T-helper 22 cell (primary cell): ENCODE data around the gene RYR1.
A peak's percentile ranks its signal among the peaks of the same experiment; 100 is the strongest.
"Not testable (repeated sequence)": the region's sequence is repeated elsewhere in the genome, so short reads cannot be mapped to it uniquely, and the experiment has no call there.

Source experiments
- DNase-seq: peaks from one replicate; pipeline ENCODE4 v3.0.0-alpha.2; 2020; ENCODE audit warnings: low read depth

Gene RYR1

DNA sequence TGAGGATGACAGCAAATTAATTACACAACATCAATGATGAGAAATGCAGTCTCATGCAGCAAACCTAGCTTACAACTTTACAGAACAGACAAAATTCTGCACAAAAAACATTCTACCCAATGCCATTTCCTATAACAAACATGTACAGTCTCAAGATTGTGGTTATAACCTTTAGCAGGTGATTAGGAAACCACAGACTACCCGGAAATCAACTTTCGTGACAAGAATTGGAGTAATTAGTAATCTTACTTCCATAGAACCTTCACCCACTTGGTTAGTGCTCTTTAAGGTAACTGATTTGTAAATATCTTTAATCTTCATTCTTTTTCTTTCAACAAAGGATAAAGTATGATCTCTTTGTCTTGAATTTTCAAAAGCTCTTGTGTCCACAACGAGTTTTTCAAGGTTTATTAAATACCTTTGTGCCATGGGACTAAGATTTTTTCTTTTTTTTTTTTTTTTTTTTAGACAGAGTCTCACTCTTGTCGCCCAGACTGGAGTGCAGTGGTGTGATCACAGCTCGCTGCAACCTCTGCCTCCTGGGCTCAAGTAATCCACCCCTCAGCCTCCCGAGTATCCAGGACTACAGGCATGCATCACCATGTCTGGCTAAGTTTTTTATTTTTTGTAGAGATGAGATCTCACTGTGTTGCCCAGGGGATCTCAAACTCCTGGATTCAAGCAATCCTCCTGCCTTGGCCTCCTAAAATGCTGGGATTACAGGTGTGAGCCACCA is 105.5 kb downstream of the RYR1 start:
- DNase-seq: no peak

DNA sequence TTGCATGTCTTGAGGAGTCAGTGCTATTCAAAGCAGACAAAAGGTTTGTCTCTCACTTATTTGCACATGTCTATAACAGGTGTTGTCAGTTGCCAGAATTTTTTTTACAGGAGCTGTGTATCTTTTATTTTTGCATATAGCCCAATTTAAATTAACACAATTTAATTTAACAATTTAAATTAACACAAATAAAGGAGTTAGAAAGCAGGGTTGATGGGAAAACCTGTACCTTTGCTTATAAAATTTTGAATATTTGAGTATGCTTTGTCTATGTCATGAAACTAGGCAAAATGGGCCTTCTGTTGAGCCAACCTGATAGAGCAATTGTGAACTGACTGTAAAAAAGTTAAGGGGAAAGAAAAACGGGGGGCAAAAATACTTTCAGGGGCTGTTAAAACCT is 106.3 kb downstream of the RYR1 start:
- no peak for DNase-seq

DNA sequence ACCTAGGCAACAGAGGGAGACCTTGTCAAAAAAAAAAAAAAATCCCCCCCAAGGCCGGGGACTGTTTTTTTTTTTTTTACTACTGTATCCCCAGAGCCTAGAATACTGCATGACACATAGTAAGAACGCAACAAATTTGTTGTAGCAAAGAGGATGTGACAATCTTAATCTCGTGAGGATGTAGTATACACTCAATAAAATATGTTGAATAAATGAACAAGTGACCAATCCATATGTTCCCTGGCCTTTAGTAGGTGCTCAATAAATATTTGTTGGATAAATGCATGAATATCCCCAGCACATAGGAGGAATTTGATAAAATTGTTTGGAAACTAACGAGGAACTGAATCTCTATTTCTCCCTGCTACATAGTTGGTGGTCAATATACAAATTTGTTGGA is 108.5 kb downstream of the RYR1 start:
- no peak for DNase-seq

DNA sequence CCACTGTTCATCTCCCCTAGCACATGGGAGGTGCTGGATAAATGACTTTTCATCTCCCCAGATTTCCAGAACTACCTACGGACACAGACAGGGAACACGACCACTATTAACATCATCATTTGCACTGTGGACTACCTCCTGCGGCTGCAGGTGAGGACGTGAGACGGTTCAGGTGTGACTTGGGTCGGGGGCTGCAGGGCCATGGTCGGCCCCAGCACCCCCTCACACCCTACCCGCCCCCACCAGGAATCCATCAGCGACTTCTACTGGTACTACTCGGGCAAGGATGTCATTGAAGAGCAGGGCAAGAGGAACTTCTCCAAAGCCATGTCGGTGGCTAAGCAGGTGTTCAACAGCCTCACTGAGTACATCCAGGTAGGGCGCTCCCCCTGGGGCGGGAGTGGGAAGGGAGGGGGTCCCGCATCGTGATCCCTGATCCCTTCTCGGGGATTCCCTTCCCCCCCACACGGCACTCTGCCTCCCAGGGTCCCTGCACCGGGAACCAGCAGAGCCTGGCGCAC is 109.9 kb downstream of the RYR1 start:
- no peak for DNase-seq

DNA sequence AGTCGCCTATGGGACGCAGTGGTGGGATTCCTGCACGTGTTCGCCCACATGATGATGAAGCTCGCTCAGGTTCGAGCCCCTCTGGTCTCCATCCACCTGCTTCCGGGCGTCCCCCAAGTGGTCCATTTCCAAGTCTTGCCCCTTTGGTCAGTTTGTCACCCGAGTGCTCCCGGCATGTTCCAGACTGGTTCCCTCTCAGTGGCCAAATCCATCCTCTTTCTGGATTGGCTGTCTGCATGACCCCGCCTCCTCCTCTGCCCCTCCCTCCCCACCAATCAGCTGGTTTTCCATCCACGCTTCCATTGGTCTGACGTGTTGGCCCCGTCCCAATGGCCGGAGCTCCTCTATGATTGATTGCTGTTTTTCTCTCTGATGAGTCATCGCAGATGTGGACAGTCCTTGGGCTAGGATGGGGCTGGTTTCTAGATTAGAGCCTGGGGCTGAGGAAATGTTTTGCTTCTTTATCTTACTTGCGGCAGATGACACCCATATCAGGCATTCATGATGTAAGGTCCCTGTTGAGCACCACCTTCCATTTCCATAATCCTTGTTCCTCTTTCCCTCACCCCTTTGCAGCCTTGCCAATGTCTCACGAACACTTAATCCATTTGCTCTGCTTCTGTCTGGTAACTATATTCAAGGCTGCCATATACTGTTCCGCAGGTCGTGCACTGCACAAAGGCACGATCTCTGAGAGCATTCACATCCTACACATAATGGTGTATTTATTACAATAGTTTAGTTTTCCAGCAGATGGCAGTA is 110.5 kb downstream of the RYR1 start:
- DNase-seq: no peak

DNA sequence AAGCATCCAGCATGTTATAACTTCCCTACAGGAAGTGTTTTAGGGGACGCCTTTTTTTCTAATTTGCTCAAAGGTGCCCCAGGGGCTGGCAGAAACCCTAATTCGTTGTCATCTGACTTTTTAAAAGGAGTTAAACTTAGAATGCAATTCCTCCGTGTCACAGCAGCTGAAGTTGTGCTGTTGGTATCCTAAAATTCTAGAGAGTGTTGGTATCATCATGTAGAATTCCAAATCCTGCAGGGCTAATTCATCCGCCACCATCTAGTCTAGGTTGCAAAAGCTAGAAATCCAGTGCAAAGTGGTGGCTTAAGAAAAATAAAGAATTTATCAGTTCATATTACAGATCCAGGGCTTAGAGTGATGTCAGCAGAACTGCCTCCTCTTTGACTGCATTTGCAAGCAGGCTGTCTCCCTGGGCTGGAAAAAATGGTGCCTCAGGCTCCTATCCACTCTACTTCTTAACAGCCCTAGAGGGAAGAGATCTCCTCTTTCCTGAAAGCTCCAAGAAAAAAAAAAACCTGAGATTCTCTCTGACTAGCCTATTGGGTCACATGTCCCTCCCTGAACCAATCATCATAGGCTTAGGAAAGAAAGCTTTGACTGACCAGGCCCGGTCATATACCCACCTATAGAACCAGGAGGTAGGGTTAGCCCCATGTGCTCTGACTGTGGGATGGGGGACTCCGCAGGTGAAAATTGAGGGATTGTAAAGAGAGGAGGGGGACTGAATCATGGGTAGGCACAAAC is 111.3 kb downstream of the RYR1 start:
- DNase-seq: no peak

DNA sequence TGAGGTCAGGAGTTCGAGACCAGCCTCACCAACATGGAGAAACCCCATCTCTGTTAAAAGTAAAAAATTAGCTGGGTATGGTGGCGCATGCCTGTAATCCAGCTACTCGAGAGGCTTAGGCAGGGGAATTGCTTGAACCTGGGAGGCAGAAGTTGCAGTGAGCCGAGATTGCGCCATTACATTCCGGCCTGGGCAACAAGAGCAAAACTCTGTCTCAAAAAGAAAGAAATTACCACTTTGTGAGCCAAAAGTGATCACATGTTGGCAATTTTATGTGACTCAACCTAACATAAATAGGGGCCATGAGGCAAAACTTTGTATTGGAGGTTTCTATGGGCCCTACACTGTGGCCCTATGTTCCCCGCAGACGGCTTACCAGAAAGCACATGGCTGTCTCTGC is 112.1 kb downstream of the RYR1 start:
- no peak for DNase-seq

DNA sequence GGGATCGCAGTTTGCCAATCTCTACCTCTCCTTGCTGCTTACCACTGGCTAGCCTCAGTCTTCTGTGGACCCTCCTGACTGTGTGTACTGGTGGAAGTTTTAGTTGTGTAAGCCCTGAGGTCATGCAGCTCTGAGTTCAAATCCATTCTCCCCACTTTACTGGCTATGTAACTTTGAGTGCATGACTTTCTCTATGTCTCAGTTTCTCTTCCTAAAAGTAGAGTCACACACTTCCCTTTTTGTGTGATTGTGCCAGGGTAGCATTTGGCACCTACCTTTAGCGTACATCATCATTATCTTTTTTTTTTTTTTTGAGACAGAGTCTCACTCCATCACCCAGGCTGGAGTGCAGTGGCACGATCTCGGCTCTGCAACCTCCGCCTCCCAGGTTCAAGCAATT is 113.9 kb downstream of the RYR1 start:
- DNase-seq: no peak

DNA sequence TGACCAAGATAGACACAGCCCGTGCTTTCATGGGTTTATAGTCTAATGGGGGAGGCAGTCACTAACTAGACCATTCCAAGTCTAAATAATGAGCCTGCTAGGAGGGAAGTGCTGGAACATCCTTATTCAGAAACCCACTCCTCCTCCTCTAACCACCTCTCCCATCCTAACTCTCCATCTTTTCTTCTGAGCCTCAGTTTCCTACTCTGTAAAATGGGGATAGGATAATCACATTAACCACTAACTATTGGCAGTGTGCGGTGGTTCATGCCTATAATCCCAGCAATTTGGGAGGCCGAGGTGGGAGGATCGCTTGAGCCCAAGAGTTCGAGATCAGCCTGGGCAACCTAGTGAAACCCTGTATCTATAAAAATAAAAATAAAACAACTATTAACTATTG is 115.6 kb downstream of the RYR1 start:
- no peak for DNase-seq

DNA sequence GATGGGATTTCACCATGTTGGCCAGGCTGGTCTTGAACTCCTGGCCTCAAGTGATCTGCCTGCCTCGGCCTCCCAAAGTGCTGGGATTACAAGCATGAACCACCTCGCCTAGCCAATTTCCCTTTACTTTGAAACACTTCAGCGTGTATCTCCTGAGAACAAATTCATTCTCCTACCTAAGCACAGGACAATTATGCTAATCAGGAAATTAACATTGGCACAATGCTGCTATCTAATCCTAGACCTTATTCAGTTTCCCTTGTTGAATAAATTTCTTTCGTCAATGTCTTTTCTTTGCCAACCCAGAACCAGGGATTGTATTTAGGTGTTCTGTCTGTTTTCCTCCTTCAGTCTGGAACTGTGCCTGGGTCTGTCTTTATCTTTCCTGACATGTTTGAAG is 116.5 kb downstream of the RYR1 start:
- DNase-seq: no peak

DNA sequence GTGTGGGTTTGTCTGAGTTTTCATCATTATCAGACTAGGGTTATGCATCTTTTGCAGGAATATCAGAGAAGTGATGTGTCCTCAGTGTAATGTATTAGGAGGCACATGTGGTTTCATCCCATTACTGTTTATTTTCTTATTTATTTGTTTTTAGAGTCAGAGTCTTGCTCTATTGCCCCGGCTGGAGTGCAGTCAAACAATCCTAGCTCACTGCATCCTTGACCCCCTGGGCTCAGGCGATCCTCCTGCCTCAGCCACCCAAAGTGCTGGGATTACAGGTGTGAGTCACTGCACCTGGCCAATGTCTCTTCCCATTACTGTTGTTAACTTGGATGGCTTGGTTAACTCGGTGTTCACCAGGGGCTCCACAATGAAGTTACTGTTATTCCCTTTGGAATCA is 116.9 kb downstream of the RYR1 start:
- DNase-seq: no peak

DNA sequence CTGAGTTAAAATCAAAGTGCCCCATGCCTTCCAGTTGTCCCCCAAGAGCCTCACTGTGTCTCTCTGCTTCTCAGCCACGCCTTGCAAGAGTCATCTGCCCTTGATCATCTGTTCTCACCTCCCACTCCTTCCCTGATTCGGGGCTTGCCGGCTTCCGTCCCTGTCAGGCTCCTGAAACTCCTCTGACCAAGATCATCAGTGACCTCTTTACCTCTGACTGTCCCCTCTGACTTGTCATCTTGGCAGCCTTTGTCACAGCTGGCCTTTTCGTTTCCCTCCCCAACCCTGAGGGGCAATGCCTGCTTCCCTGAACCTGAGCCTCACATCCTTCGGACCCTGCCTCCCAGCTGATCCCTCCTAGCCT is 117.9 kb downstream of the RYR1 start:
- no peak for DNase-seq

DNA sequence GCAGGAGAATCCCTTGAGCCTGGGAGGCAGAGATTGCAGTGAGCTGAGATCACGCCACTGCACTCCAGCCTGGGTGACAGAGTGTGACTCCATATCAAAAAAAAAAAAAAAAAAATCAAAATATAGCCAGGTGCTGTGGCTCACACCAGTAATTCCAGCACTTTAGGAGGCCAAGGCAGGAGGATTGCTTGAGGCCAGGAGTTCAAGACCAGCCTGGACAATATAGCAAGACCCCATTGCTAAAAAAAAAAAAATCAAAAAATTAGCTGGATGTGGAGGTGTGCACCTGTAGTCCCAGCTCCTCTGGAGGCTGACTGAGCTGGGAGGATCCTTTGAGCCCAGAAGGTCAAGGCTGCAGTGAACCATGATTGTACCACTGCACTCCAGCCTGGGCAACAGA is 119.7 kb downstream of the RYR1 start:
- DNase-seq: not testable (repeated sequence)

DNA sequence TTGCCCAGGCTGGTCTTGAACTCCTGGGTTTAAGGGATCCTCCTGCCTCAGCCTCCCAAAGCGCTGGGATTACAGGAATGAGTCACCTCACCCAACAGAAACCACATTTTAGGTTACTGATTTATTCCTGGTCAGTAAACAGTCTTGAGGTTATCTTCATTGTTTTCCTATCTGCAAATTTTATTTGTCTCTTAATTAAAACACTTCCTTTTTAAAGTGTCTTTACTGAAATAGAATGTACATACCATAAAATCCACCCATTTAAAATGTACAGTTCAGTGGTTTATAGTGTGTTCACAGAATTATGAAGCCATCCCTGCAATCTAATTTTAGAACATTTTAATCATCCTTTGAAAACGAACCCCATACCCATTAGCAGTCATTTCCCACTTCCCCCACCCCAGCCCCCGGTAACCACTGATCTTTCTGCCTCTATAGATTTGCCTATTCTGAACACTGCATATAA is 121.2 kb downstream of the RYR1 start:
- no peak for DNase-seq

DNA sequence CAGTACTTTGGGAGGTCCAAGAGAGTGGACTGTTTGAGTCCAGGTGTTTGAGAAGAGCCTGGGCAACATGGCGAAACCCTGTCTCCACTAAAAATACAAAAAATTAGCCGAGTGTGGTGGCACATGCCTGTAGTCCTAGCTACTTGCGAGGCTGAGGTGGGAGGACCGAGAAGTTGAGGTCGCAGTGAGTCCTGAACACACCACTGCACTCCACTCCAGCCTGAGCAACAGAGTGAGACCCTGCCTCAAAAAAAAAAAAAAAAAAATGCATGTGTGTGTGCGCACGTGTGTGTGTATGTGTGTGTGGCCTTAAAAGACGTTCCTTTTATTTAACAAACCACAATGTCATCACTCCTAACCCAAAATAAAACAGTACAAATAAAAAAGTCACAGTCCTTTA is 121.7 kb downstream of the RYR1 start:
- no peak for DNase-seq

DNA sequence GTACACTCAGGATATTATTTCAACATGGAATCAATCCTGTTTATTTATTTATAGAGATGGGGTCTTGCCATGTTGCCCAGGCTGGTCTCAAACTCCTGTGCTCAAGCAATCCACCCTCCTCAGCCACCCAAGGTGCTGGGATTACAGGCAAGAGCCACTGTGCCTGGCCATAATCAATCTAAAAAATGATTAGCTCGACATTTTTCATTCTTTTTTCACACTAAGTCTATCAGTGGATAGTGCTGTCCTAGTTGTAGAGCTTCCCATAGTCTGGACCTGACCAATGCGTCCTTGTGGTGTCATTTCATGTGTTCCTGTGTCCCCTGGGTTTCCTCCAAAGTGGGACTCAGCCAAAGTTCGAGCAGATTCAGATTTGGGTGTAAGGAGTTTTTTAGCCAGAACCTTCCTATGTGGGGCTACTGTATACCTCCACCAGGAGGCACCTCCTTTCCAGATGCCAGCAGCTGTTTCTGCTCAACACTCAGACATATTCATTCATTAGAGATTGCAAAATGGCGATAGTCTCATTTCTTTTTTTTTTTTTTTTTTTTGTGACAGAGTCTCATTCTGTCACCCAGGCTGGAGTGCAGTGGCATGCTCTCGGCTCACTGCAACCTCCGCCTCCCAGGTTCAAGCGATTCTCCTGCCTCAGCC is 123.2 kb downstream of the RYR1 start:
- no peak for DNase-seq

DNA sequence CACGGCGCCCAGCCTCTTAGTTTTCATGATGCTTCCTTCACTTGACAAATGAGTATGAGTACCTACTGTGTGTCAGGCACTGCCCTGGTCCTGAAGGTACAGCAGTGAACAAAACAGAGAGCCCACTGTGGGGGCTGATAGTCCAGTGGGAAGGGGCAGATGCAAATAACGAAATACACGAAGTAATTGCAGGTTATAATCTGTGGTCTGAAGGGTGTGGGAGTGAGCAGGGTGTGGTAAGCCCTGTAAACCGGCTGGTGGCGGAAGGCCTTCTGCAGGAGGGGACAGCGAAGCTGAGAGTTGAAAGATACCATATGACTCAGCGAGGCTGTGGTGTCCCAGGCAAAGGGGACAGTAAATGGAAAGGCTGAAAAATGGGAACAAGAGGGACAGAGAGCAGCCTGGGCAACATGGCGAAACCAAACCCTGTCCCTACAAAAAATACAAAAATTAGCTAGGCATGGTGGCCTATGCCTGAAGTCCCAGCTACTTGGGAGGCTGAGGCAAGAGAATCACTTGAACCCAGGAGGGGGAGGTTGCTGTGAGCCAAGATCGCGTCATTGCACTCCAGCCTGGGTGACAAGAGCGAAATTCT is 123.8 kb downstream of the RYR1 start:
- peak; percentile 14 for DNase-seq

DNA sequence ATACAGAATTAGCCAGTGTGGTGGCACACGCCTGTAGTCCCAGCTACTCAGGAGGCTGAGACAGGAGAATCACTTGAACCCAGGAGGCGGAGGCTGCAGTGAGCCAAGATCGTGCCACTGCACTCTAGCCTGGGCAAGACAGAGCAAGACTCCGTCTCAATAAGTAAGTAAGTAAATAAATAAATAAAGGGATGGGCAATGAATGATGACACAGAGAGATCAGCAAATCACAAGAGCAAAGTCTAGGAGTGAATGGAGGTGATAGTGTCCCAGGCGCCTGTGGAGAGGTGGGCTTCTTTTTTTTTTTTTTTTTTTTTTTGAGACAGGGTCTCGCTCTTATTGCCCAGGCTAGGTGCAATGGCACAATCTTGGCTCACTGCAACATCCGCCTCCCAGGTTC is 125.4 kb downstream of the RYR1 start:
- DNase-seq: not testable (repeated sequence)

DNA sequence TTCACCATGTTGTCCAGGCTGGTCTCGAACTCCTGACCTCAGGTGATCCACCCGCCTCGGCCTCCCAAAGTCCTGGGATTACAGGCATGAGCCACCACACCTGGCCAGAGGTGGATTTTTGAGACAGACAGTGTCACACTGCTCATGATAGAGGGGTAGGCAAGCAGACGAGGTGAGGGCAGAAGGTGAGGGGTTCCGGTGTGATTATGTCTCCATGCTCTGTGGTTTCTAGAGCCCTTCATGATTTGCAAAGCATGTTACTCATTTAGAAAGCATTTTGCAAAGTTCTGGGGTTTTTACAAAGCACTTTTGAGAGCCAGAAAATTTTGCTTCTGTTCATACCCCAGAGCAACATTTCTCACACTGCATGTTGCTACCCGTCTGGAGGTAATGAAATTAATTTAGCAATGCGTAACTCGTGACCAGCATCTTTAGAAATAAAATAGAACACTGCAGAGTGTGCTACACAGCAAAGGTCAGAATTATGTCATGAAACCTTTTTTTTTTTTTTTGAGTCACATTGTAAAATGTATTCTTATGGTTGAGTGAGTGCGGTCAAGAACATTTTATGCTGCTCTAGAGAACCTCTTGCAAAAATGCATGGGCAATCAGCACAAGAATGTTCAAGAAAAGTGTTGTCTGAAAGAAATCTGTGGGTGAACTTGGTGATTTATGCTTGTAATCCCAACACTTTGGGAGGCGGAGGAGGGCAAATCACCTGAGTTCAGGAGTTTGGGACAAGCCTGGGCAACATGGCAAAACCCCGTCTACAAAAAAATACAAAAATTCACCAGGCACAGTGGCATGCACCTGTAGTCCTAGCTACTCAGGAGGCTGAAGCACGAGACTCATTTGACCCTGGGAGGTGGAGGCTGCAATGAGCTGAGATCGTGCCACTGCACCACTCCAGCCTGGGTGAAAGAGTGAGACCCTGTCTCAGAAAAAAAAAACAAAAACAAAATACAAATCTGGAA is 126.2 kb downstream of the RYR1 start:
- peak; percentile 31 for DNase-seq

DNA sequence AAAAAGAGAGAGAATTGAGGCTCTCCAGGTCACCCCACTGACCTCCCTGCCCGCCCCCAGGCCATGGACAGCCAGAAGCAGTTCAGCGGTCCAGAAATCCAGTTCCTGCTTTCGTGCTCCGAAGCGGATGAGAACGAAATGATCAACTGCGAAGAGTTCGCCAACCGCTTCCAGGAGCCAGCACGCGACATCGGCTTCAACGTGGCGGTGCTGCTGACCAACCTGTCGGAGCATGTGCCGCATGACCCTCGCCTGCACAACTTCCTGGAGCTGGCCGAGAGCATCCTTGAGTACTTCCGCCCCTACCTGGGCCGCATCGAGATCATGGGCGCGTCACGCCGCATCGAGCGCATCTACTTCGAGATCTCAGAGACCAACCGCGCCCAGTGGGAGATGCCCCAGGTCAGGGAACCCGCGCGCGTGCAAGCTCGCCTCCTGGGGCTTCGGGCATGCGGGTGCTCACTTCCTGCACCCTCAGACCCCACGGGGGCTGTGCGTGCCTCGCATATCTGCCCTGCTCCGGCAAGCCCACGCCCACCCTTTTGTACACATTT is 127.6 kb downstream of the RYR1 start:
- no peak for DNase-seq
